HEK293T (cell line): Measurements from ENCODE around the gene TNS3.

Experiments
- CTCF ChIA-PET: fragments of 350-600 bp; formaldehyde crosslinking; extraction: SDS; loops from one replicate; lab custom pipeline; 2021; ENCODE audit warnings: antibody characterized with exemption, inconsistent platforms; lab: Yijun Ruan, JAX
- POLR2A ChIA-PET: fragments of 350-600 bp; formaldehyde crosslinking; extraction: SDS; loops from one replicate; lab custom pipeline; 2020; ENCODE audit warnings: antibody characterized with exemption, inconsistent platforms; lab: Yijun Ruan, JAX
- DNase-seq: peaks from one replicate; pipeline ENCODE4 v3.0.0; 2012; ENCODE audit warnings: mixed read lengths; ENCODE audit errors: extremely low spot score
- ARNT ChIP-seq: fragments of 450-650 bp; IDR thresholded peaks from 2 replicates; pipeline ENCODE4 v1.6.1; 2017; ENCODE audit warnings: mild to moderate bottlenecking
- BHLHE40 ChIP-seq: fragments of 450-650 bp; IDR thresholded peaks from 2 replicates; pipeline ENCODE4 v1.6.1; 2016; ENCODE audit warnings: mild to moderate bottlenecking, moderate library complexity, borderline replicate concordance
- CTBP1 ChIP-seq: fragments of 450-650 bp; IDR thresholded peaks from 2 replicates; pipeline ENCODE4 v1.6.1; 2016; ENCODE audit warnings: borderline replicate concordance
- ELF4 ChIP-seq: fragments of 450-650 bp; IDR thresholded peaks from 2 replicates; pipeline ENCODE4 v1.6.1; 2017; ENCODE audit warnings: antibody characterized with exemption
- FOXA1 ChIP-seq: fragments of 450-650 bp; IDR thresholded peaks from 2 replicates; pipeline ENCODE4 v1.6.1; 2016; ENCODE audit warnings: mild to moderate bottlenecking
- FOXK2 ChIP-seq: fragments of 450-650 bp; IDR thresholded peaks from 2 replicates; pipeline ENCODE4 v1.6.1; 2016; ENCODE audit warnings: mild to moderate bottlenecking
- FOXM1 ChIP-seq: fragments of 450-650 bp; IDR thresholded peaks from 2 replicates; pipeline ENCODE4 v1.6.1; 2017; ENCODE audit warnings: mild to moderate bottlenecking, borderline replicate concordance
- HDGF ChIP-seq: fragments of 450-650 bp; IDR thresholded peaks from 2 replicates; pipeline ENCODE4 v1.6.1; 2017; ENCODE audit warnings: antibody characterized with exemption, borderline replicate concordance
- L3MBTL2 ChIP-seq: fragments of 450-650 bp; conservative IDR thresholded peaks from 2 replicates; pipeline ENCODE4 v1.6.1; 2016; ENCODE audit warnings: mild to moderate bottlenecking
- LEF1 ChIP-seq: fragments of 450-650 bp; IDR thresholded peaks from 2 replicates; pipeline ENCODE4 v1.6.1; 2017; ENCODE audit warnings: mild to moderate bottlenecking, borderline replicate concordance
- NFRKB ChIP-seq: fragments of 450-650 bp; IDR thresholded peaks from 2 replicates; pipeline ENCODE4 v1.6.1; 2016; ENCODE audit warnings: mild to moderate bottlenecking, moderate library complexity
- PKNOX1 ChIP-seq: fragments of 450-650 bp; IDR thresholded peaks from 2 replicates; pipeline ENCODE4 v1.6.1; 2016
- SP1 ChIP-seq: fragments of 450-650 bp; IDR thresholded peaks from 2 replicates; pipeline ENCODE4 v1.6.1; 2017
- SUZ12 ChIP-seq: fragments of 450-650 bp; IDR thresholded peaks from 2 replicates; pipeline ENCODE4 v1.6.1; 2016; ENCODE audit warnings: mild to moderate bottlenecking
- TARDBP ChIP-seq: fragments of 450-650 bp; IDR thresholded peaks from 2 replicates; pipeline ENCODE4 v1.6.1; 2016
- ZNF384 ChIP-seq: fragments of 450-650 bp; IDR thresholded peaks from 2 replicates; pipeline ENCODE4 v1.6.1; 2016

TNS3 gene

GRCh38 chr7:47232751-47233412, 349.0 kb downstream of the TNS3 start:
- POLR2A ChIA-PET, result no interaction called here
- no peak for TF ChIP-seq FOXM1
- CTCF ChIA-PET, result no interaction called here
- DNase-seq, result no peak

GRCh38 chr7:47231627-47232026, 350.3 kb downstream of the TNS3 start:
- CTCF ChIA-PET, result no interaction called here
- POLR2A ChIA-PET, result no interaction called here
- DNase-seq, result no peak
- TF ChIP-seq ZNF384, result no peak

GRCh38 chr7:47231032-47231431, 350.9 kb downstream of the TNS3 start:
- no peak for TF ChIP-seq LEF1
- no peak for TF ChIP-seq FOXA1
- TF ChIP-seq NFRKB, result no peak
- TF ChIP-seq L3MBTL2, result no peak
- TF ChIP-seq FOXK2, result no peak
- no peak for TF ChIP-seq TARDBP
- no peak for TF ChIP-seq SUZ12
- no peak for TF ChIP-seq PKNOX1
- CTCF ChIA-PET, result no interaction called here
- no peak for DNase-seq
- POLR2A ChIA-PET, result interaction anchor here (0.5 kb wide), 1 partner anchor 11 kb away, joined by 3 read pairs; no protein-coding TSS in a partner anchor

- DNase-seq, result peak; percentile 77
- POLR2A ChIA-PET, result no interaction called here
- no peak for TF ChIP-seq CTBP1
- TF ChIP-seq PKNOX1, result peak; percentile 57; the same call in 1 of the 2 replicates
- CTCF ChIA-PET, result no interaction called here
These were observed 353.4 kb downstream of the TNS3 start for GRCh38 chr7:47228386-47229014.

- no peak for DNase-seq
- POLR2A ChIA-PET, result no interaction called here
- CTCF ChIA-PET, result no interaction called here
- TF ChIP-seq BHLHE40 (no peak), ZNF384 (no peak), FOXK2 (no peak), NFRKB (no peak), HDGF (no peak), FOXA1 (no peak), CTBP1 (no peak), L3MBTL2 (no peak), SP1 (no peak), LEF1 (no peak), PKNOX1 (no peak), FOXM1 (no peak), SUZ12 (no peak), ARNT (no peak), ELF4 (no peak), TARDBP (no peak)
These were observed 354.1 kb downstream of the TNS3 start for GRCh38 chr7:47227762-47228177.

- TF ChIP-seq ARNT (no peak), SP1 (no peak), ZNF384 (no peak), TARDBP (no peak), L3MBTL2 (no peak), LEF1 (no peak), FOXK2 (no peak), BHLHE40 (no peak), FOXA1 (no peak), HDGF (no peak), ELF4 (no peak), NFRKB (no peak), SUZ12 (no peak), FOXM1 (no peak), PKNOX1 (no peak), CTBP1 (no peak)
- POLR2A ChIA-PET, result no interaction called here
- DNase-seq, result no peak
- CTCF ChIA-PET, result no interaction called here
These were observed 355.2 kb downstream of the TNS3 start for GRCh38 chr7:47226696-47227095.
